Sciatic nerve (tissue), 2 donors: ENCODE results near the gene DENND1C. TPM values are rescaled to one million over a fixed set of nuclear protein-coding genes. Genes with fewer than 3 reads are reported as not detected.
A peak's percentile ranks its signal among the peaks of the same experiment; 100 is the strongest.
"Not testable (repeated sequence)": the region's sequence is repeated elsewhere in the genome, so short reads cannot be mapped to it uniquely, and the experiment has no call there.

Experiments used
- ATAC-seq: fragments of 200-7000 bp; cut with Tn5 transposase; one replicate; pipeline ENCODE4 v1.9.1; 2020; ENCODE audit warnings: mild to moderate bottlenecking, moderate library complexity
- DNase-seq: peaks from one replicate; pipeline ENCODE4 v3.0.0-alpha.2; 2020; ENCODE audit warnings: low spot score
- intact Hi-C: fragments of 100-400 bp; cut with DNase I; formaldehyde crosslinking; loops from one replicate; pipeline ENCODE4 v1.14.2; 2022
- total RNA-seq: library from RNA; stranded (reverse); fragmentation: NEBNext Ultra II Directional; extraction: Animal tissue kit (Norgen Biotek cat#: 25700); gene quantifications from one replicate; pipeline ENCODE4 v1.2.1, GENCODE V29; 2021
- donor health status: DM: no; HTN: no; CAD: no.
- donor health status: DM: no; HTN: no; CAD: no.

The DENND1C gene
- total RNA-seq, 1 donor from 2014 or later = 5.5 TPM

GRCh38 chr19:6509118-6509971 is 27.8 kb upstream of the DENND1C start:
- DNase-seq (peak; percentile 75), ATAC-seq (peak; percentile 88)
- intact Hi-C loops = no loop called here

DNA sequence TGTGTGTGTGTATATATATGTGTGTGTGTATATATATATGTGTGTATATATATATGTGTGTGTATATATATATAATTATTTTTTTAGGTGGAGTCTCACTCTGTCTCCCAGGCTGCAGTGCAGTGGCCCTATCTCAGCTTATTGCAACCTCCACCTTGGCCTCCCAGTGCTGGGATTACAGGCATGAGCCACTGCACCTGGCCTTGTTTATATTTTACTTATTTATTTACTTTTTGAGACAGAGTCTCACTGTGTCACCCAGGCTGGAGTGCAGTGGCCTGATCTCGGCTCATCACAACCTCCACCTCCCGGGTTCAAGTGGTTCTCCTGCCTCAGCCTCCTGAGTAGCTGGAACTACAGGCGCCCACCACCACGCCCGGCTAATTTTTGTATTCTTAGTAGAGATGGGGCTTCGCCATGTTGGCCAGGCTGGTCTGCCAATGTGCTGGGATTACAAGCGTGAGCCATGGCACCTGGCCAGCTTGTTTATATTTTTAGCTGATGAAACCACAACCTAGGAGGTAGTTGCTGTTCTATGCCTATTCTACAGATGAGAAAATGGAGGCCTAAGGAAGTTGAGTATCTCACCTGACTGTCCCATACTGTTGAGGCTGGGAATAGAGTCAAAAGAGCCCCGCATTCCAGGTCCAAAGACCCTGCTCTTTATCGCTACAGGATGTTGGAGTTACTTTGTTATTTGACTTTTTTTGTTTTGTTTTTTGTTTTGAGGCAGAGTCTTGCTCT is 26.6 kb upstream of the DENND1C start:
- ATAC-seq, DNase-seq, intact Hi-C loops: not testable (repeated sequence)

- DNase-seq (no peak), ATAC-seq (no peak)
- intact Hi-C loops = no loop called here
These were observed 22.0 kb upstream of the DENND1C start for GRCh38 chr19:6503407-6504201.

DNA sequence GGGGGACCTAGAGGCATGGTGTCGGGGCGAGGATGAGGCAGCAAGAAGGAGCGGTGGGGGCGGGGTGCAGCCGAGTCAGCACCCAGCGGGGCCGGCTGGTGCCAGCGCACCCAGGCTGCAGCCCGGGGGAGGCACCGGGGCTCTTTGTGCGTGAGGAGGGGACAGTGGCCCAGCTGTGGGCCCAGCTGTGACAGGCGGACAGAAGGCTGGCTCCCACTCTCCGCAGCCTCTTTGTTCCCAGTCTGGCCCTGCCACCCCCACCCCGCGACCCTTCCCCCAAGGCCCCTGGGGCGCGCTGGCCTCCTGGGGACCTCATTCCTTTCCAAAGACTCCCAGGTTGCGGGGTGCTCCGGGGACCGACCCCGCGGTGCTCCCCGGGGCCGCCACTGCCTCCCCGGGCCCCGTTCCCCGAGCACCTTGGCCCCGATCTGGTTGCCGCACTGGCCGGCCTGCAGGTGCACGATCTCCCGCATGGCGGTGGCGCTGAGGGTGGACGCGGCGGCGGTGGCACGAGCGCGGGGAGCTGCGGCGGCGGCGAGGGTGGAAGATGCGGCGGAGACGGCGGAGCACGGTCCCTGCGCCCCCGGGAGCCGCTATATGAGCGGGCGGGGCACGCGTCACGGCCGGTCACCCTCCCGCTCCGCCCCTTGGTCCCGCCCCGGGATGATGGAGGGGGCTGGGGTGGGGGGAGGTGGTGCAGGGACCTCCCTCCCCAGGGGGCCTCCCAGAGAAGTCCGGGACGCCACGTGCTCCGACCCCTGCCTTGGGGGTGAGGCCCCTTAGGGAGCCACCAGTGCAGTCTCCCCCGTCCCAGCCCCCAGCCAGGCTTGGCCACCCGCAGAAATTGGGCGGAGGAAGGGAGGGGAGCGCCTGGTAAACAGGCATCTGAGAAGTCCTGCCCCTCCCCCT is 20.4 kb upstream of the DENND1C start, which contains the start of gene TUBB4A:
Gene TUBB4A, minus strand, starts transcription at position 570 of the 909 bp plus-strand sequence. Its CDS starts 97 bp downstream, at position 473.
- ATAC-seq = peak; percentile 53
- DNase-seq = no peak
- intact Hi-C loops = no loop called here

DNA sequence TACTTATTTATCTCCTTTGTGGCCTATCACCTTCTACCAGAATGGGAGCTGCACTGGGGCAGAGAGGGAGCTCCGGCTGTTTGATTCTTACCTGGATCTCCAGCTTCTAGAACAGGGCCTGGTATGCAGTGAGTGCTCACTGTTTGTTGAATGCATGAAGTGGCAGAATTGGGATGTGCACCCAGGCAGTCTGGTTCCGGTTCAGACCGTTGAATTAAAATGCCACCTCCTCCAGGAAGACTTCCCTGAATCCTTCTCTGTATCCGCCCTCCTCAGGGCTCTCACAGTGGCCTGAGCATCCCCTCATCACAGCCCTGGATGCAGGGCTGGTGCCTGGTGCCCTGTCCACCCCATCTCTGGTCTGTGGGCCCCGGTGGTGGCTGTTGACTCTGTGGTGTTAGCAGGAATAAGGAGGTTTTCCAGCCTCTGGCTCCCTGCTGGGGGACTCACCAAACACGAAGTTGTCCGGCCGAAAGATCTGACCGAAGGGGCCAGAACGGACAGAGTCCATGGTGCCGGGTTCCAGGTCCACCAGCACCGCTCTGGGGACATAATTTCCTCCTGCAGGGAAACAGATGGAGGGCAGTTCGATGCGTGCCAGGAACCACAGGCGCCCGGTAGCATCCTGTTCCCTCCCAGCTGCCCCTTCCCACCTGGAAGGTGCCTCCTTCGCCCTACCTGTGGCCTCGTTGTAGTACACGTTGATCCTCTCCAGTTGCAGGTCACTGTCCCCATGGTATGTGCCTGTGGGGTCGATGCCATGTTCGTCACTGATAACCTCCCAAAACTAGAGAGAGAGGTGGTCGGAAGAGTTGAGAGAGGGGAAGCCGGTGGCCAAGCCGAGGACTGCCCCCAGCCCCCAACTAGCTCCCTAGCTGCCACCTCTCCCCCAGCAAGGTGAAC is 19.5 kb upstream of the DENND1C start:
- ATAC-seq = no peak
- intact Hi-C loops = no loop called here
- no peak for DNase-seq

DNA sequence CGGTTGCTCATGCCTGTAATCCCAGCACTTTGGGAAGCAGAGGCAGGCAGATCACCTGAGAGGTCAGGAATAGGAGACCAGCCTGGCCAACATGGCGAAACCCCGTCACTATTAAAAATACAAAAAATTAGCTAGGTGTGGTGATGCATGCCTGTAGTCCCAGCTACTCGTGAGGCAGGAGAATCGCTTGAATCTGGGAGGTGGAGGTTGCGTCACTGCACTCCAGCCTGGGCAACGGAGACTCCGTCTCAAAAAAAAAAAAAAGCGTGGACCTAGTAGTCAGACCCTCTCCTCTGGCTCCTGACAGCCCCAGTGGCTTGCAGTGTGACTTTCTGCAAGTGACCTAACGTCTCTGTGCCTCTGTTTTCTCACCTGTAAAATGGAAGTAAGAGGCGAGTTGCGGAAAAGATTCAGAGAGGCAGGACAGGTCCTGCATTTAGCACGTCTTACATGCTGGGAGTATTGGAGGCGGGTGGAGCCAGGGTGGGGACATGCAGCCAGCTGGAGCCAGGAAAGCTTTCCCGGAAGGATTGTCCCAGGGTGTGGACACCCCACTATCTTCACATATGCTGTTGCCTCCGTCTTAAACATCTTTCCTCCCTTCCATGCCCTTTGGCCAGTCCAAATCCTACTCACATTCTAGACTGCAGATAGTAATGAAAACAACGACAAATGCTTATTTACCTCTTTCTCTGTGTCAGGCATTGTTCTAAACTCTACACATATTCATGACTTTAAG is 17.6 kb upstream of the DENND1C start:
- ATAC-seq (no peak), DNase-seq (no peak)
- intact Hi-C loops = no loop called here

GRCh38 chr19:6498294-6499036 is 16.9 kb upstream of the DENND1C start:
- DNase-seq (no peak), ATAC-seq (no peak)
- intact Hi-C loops = no loop called here

DNA sequence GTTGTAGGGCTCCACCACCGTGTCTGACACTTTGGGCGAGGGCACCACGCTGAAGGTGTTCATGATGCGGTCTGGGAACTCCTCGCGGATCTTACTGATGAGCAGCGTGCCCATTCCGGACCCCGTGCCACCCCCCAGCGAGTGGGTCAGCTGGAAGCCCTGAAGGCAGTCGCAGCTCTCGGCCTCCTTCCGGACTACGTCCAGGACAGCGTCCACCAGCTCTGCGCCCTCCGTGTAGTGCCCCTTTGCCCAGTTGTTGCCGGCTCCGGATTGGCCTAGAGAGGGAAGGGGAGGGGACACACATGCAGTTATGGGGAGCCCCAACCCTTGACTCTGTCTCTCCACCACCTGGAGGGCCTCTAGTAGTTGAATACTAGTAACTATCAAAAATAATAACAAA is 14.4 kb upstream of the DENND1C start:
- no peak for ATAC-seq
- intact Hi-C loops = no loop called here
- DNase-seq = no peak

DNA sequence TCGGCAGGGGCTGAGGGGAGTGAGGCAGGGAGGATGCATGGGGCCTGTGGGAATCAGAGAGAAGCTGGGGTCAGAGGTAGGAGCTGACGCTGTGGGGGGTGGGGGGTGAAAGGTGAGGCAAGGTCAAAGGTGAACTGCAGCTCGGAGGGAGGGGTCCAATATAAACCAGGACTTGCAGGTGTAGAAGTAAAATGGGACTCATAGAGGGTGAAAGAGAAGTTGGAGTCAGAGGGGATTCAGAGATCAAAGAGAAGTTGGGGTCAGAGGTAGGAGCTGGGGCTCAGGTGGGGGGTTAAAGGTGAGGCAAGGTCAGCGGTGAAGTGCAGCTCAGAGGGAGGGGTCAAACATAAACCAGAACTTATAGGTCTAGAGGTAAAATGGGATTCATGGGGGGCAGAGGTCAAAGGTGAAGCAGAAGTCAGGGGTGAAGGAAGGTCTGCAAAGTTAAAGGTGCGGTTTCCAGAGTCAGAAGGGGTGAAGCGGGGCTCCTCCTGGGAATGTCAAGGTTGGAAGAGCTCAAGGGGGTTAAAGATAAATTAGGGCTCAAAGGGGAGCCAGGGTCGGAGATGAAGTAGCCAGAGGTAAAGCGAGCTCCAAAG is 12.9 kb upstream of the DENND1C start:
- intact Hi-C loops = no loop called here
- DNase-seq (no peak), ATAC-seq (no peak)

DNA sequence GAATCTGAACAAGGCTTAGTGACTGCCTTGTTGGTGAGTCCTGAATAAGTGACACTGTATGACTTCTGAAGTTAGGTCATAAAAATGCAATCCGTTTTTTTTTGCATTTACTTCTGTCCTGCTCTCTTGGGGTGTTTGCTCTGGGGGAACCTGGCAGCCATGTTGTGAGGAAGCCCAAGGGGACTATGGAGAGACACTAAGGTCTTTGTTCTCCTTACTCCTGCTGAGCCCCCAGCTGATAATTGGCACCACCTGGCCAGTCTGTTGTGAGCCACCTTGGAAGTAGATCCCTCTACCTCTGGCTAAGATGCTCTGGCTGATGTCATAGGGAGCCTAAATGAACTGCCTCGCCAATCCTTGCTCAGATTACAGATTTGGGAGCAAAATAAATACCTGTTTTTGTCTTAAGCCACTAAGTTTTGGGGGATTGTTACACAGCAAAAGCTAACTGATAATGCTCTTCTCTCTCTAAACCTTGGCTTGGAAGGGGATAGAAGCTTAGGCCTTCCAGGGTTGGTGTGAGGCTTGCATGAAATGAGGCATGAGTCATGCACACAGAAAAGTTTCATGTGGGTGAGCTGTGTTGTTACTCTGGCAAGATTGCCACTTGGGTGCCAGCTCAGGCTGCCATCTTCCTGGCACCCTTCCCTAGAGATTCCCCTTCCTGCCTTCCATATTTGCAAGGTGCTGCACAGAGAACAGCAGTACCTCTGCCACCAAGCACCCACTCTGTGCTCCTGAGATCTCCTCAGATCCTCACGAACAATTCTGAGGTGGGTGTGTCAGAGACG is 10.4 kb upstream of the DENND1C start:
- no peak for ATAC-seq
- intact Hi-C loops = no loop called here
- DNase-seq = no peak

DNA sequence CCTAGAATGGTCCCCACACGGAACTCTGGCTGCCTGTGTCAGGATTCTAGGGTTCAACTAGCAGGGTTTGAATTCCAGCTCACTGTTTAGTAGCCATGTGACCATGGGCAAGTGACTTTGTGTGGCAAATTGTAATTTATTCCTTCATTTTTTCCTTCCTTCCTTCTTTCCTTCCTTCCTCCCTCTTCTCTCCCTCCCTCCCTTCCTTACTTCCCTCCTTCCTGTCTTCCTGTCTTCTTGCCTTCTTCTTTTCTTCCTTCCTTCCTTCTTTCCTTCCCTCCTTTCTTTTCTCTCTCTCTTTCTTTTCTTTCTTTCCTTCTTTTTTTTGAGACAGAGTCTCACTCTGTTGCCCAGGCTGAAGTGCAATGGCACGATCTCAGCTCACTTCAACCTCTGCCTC is 8.5 kb upstream of the DENND1C start:
- intact Hi-C loops = no loop called here
- DNase-seq = no peak
- ATAC-seq = no peak

- no peak for ATAC-seq
- intact Hi-C loops = no loop called here
- DNase-seq = no peak
These were observed 7.9 kb upstream of the DENND1C start for GRCh38 chr19:6489278-6490061.

DNA sequence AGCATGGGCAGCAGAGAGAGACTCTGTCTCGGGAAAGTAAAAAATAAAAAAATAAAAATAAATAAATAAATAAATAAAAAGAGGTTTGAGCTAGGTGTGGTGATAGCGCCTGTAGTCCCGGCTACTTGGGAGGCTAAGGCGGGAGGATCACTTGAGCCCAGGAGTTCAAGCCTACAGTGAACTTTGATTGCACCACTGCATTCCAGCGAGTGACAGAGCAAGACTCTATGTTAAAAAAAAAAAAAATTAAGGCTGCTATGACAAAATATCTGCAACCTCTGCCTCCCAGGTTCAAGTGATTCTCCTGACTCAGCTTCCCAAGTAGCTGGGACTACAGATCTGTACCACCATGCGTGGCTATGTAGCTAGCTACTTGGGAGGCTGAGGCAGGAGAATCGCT is 3.2 kb upstream of the DENND1C start:
- ATAC-seq (no peak), DNase-seq (no peak)
- intact Hi-C loops = no loop called here

DNA sequence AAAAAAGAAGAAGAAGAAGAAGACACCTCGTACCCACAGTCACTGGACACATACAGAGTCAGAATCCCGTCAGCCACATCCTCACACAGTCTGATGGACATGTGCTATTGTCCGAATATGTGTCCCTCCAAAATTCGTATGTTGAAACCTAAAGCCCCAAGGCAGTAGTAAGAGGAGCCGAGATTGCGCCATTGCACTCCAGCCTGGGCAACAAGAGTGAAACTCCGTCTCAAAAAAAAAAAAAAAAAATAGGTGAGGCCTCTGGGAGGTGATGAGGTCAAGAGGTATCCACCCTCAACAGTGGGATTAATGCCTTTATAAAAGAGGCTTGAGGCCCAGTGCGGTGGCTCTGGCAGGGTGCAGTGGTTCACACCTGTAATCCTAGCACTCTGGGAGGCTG is 2.6 kb upstream of the DENND1C start:
- intact Hi-C loops = no loop called here
- DNase-seq (no peak), ATAC-seq (no peak)
